ENCODE measurements around the gene TMTC3.

TMTC3 gene

DNA sequence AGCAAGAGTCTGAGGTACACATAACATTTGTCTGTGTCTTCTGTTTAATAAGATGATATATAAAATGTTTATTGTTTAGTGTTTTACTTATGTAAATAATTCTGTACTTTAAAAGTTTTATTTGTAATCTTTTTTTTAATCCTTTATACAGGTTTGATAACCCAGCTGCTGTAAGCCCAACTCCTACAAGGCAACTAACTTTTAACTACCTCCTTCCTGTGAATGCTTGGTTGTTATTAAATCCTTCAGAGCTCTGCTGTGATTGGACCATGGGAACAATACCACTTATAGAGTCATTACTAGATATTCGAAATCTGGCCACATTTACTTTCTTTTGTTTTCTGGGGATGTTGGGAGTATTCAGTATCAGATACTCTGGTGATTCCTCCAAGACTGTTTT, 24.1 kb downstream of the TMTC3 start:
- no CpG with 5 or more reads among the region's 1 CpG for WGBS, 2 experiments (ENCODE audit: insufficient coverage in 2 of 2)
- Histone ChIP-seq H3K4me1 (ENCODE audit: control insufficient read depth, insufficient read depth, low read length, poor library complexity, severe bottlenecking) (no peaks in the 10 kb centered on the region), H3K27ac (ENCODE audit: low read depth, low read length, severe bottlenecking) (no peak overlapping the region), H3K4me3 (ENCODE audit: extremely low read depth, insufficient read depth, low read length, poor library complexity, severe bottlenecking) (no peak overlapping the region), H3K9me3 (ENCODE audit: control insufficient read depth, low read length) (no peaks in the 10 kb centered on the region), H3K36me3 (ENCODE audit: control insufficient read depth, insufficient read depth, low read length) (peaks cover 16% of the 10 kb centered on the region)

DNA sequence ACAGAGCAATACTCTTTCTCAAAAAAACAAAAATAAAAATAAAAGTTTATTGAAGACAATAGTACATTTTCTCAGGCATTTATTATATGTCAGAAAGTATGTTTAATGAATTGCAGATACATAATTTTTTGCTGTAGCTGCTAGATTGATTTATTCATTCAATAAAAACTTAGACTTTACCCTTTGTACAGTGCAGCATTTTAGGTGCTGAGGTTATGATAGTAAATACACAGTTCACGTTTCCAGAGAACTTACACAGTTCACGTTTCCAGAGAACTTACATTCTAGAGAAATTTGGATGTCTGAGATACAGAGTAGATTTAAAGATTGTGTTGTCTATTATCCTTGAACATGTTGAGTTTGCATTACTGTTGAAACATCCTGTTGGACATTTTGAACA, 25.3 kb downstream of the TMTC3 start:
- Histone ChIP-seq H3K9me3 (ENCODE audit: control insufficient read depth, low read length) (no peaks in the 10 kb centered on the region), H3K36me3 (ENCODE audit: control insufficient read depth, insufficient read depth, low read length) (peaks cover 16% of the 10 kb centered on the region), H3K4me3 (ENCODE audit: extremely low read depth, insufficient read depth, low read length, poor library complexity, severe bottlenecking) (no peak overlapping the region), H3K27ac (ENCODE audit: low read depth, low read length, severe bottlenecking) (no peak overlapping the region), H3K4me1 (ENCODE audit: control insufficient read depth, insufficient read depth, low read length, poor library complexity, severe bottlenecking) (no peaks in the 10 kb centered on the region)
- WGBS, 2 experiments (ENCODE audit: insufficient coverage in 2 of 2): 93% methylated on average over 2 of the region's 2 CpGs; no CpG with 5 or more reads in 1 of the 2 experiments

DNA sequence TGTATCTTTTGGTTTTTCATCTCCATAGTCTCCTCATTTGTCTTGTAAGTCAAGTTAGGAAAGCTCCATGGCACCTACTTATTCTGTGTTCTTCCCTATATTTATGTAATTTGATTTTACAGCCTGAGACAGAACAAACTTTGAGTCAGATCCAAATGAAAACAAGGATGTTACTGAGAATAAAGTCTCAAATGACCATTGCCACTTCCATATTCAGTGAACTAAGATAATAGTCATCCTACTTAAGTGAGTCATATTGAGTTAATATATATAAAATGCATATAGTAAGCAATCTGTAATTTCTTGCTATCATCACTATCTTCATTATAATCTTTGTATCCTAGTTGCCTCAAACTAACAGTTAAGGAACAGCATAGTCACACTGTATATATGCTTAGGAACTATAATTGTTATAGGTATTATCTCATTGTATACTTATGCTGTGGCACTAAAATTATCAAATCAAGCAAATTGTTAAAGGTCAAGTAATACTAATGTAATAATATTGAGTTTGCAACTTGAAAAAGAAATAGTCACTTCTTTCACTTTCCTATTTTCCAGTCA, 30.8 kb downstream of the TMTC3 start:
- Histone ChIP-seq H3K9me3 (ENCODE audit: control insufficient read depth, low read length) (no peaks in the 10 kb centered on the region), H3K36me3 (ENCODE audit: control insufficient read depth, insufficient read depth, low read length) (peaks cover 20% of the 10 kb centered on the region), H3K4me1 (ENCODE audit: control insufficient read depth, insufficient read depth, low read length, poor library complexity, severe bottlenecking) (no peaks in the 10 kb centered on the region), H3K4me3 (ENCODE audit: extremely low read depth, insufficient read depth, low read length, poor library complexity, severe bottlenecking) (no peak overlapping the region), H3K27ac (ENCODE audit: low read depth, low read length, severe bottlenecking) (no peak overlapping the region)

DNA sequence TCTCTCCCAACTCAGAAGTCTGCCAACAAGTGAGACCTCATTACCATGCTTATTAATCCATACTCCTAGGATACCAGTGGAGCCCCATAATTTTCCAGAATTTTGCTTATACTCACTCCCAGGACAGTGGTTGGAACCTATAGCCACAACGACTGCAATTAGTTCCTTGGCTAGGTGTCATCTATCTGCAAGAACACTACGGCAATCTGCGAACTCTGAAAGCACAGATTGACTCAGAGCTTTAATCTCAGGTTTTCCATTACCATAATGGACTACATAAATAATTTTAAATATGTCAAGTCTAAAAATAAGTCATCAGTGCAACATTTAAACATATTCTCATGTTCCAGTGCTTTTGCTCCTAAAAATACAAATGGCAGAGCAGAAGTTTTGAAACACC, 33.4 kb downstream of the TMTC3 start:
- Histone ChIP-seq H3K27ac (ENCODE audit: low read depth, low read length, severe bottlenecking) (no peak overlapping the region), H3K4me3 (ENCODE audit: extremely low read depth, insufficient read depth, low read length, poor library complexity, severe bottlenecking) (no peak overlapping the region), H3K36me3 (ENCODE audit: control insufficient read depth, insufficient read depth, low read length) (peaks cover 32% of the 10 kb centered on the region), H3K9me3 (ENCODE audit: control insufficient read depth, low read length) (no peaks in the 10 kb centered on the region), H3K4me1 (ENCODE audit: control insufficient read depth, insufficient read depth, low read length, poor library complexity, severe bottlenecking) (no peaks in the 10 kb centered on the region)
- 100% methylated on average over 1 of the region's 3 CpGs for WGBS, 2 experiments (ENCODE audit: insufficient coverage in 2 of 2)

DNA sequence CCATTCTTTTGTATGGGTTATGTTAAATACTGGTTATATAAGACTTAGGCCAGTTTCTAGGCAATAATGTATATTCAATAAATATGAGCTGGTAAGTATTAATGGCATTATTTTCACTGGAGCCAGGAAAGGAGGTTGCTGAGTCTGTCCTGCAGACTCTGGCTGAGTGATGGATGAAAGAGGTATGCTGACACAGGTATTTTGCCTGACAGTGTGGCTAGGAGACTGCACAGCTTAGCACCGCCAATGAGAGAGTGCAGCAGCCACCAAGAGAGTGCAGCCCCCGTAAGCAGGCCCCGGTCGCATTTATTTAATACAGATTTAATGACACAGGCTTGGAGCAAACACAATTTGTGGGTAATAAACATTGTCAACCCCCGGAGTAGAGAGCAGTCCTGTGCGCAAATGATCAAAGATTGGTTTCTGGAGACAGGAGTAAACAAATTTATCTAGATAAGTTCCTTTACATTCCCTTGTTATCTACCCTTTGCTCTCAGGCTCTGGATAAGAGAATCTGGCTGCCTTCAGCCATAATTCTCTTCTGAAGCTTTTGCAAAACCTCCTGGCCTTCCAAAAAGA, 37.4 kb downstream of the TMTC3 start:
- peak overlapping the region; percentile 1 for H3K27ac ChIP-seq (ENCODE audit: low read depth, low read length, severe bottlenecking)
- H3K36me3 ChIP-seq (ENCODE audit: control insufficient read depth, insufficient read depth, low read length): peaks cover 43% of the 10 kb centered on the region
- WGBS, 2 experiments (ENCODE audit: insufficient coverage in 2 of 2): 83 to 93% methylated on average over 1 to 3 of the region's 6 CpGs

DNA sequence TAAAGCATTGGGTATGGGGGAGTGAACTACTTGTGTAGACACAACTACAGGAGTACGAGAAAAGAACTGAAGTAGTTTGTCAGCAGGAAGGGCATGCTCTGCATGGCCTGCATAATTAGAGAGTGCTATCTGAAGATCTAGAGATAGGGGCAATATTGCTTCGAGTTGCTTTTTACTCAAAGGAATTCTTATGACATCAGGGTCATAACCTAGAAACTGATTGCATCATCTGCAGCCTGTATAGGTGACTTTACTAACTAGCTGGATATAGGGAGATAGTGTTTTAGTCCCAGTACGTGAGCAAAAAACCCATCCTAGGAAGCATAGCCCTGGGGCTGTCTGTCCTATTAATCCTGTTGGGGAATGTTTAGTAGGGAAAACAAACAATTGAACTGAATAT, 39.8 kb downstream of the TMTC3 start:
- H3K4me1 ChIP-seq (ENCODE audit: control insufficient read depth, insufficient read depth, low read length, poor library complexity, severe bottlenecking): no peaks in the 10 kb centered on the region
- no peak overlapping the region for H3K27ac ChIP-seq (ENCODE audit: low read depth, low read length, severe bottlenecking)
- no peaks in the 10 kb centered on the region for H3K9me3 ChIP-seq (ENCODE audit: control insufficient read depth, low read length)
- H3K36me3 ChIP-seq (ENCODE audit: control insufficient read depth, insufficient read depth, low read length): peaks cover 31% of the 10 kb centered on the region
- WGBS, 2 experiments (ENCODE audit: insufficient coverage in 2 of 2): 78 to 86% methylated on average over 2 to 3 of the region's 3 CpGs
- no peak overlapping the region for H3K4me3 ChIP-seq (ENCODE audit: extremely low read depth, insufficient read depth, low read length, poor library complexity, severe bottlenecking)

More for the DNA sequence above, 37.4 kb downstream of the TMTC3 start:
- no peaks in the 10 kb centered on the region for H3K9me3 ChIP-seq (ENCODE audit: control insufficient read depth, low read length)
- H3K4me3 ChIP-seq (ENCODE audit: extremely low read depth, insufficient read depth, low read length, poor library complexity, severe bottlenecking): no peak overlapping the region
- H3K4me1 ChIP-seq (ENCODE audit: control insufficient read depth, insufficient read depth, low read length, poor library complexity, severe bottlenecking): no peaks in the 10 kb centered on the region

DNA sequence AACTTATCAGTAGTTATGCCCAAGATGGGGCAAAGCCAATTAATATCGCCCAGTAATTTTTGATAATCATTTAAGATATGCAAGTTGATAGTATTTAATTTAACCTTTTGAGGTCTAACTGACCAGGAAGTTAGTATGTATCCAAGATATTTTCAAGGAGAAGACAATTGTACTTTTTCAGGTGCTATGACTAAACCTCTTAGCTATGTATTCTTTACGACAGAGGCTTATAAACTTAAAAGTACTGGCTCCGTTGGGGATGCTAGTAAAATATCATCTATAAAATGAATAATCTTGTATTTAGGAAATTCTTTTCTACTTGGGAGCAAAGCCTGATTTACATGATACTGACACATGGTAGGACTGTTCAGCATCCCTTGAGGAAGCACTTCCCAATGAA, 40.3 kb downstream of the TMTC3 start:
- no peak overlapping the region for H3K4me3 ChIP-seq (ENCODE audit: extremely low read depth, insufficient read depth, low read length, poor library complexity, severe bottlenecking)
- H3K27ac ChIP-seq (ENCODE audit: low read depth, low read length, severe bottlenecking): no peak overlapping the region
- no peaks in the 10 kb centered on the region for H3K9me3 ChIP-seq (ENCODE audit: control insufficient read depth, low read length)
- WGBS, 2 experiments (ENCODE audit: insufficient coverage in 2 of 2): 100% methylated on average over 1 of the region's 3 CpGs; no CpG with 5 or more reads in 1 of the 2 experiments
- peaks cover 28% of the 10 kb centered on the region for H3K36me3 ChIP-seq (ENCODE audit: control insufficient read depth, insufficient read depth, low read length)
- H3K4me1 ChIP-seq (ENCODE audit: control insufficient read depth, insufficient read depth, low read length, poor library complexity, severe bottlenecking): no peaks in the 10 kb centered on the region

DNA sequence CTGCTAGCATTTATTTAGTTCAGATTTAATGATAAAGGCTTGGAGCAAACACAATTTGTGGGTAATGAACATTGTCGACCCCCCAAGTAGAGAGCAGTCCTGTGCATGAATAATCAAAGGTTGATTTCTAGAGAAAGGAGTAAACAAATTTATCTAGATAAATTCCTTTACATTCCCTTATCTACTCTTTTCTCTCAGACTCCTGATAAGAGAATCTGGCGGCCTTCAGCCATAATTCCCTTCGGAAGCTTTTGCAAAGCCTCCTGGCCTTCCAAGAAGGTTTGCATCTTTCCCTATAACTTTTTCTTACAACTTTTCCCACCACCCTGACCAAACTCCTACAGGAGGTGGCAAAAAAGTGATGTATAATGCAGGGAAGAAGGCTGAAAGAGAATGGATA, 42.1 kb downstream of the TMTC3 start:
- peaks cover 21% of the 10 kb centered on the region for H3K36me3 ChIP-seq (ENCODE audit: control insufficient read depth, insufficient read depth, low read length)
- 63 to 100% methylated on average over 1 to 2 of the region's 3 CpGs for WGBS, 2 experiments (ENCODE audit: insufficient coverage in 2 of 2)
- no peaks in the 10 kb centered on the region for H3K9me3 ChIP-seq (ENCODE audit: control insufficient read depth, low read length)
- no peak overlapping the region for H3K27ac ChIP-seq (ENCODE audit: low read depth, low read length, severe bottlenecking)
- H3K4me3 ChIP-seq (ENCODE audit: extremely low read depth, insufficient read depth, low read length, poor library complexity, severe bottlenecking): no peak overlapping the region
- no peaks in the 10 kb centered on the region for H3K4me1 ChIP-seq (ENCODE audit: control insufficient read depth, insufficient read depth, low read length, poor library complexity, severe bottlenecking)

DNA sequence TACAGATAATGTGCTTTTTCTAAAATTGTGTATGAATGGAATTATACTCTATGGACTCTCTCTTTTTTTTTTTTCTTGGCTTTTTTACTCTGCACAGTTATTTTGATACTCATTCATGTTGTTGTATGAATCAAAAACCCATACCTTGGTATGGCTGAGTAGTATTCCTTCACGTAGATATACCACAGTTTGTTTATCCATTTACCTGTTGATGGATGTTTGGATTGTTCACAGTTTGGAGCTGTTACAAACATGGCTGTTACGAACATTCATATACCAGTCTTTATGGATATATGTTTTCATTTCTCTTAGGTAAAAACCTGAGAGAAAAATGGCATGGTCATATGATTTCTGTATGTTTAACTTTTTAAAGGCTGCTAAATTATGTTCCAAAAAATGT, 43.2 kb downstream of the TMTC3 start:
- peaks cover 13% of the 10 kb centered on the region for H3K36me3 ChIP-seq (ENCODE audit: control insufficient read depth, insufficient read depth, low read length)
- no peak overlapping the region for H3K27ac ChIP-seq (ENCODE audit: low read depth, low read length, severe bottlenecking)
- no CpG with 5 or more reads among the region's 2 CpGs for WGBS, 2 experiments (ENCODE audit: insufficient coverage in 2 of 2)
- H3K4me1 ChIP-seq (ENCODE audit: control insufficient read depth, insufficient read depth, low read length, poor library complexity, severe bottlenecking): no peaks in the 10 kb centered on the region
- no peaks in the 10 kb centered on the region for H3K9me3 ChIP-seq (ENCODE audit: control insufficient read depth, low read length)
- H3K4me3 ChIP-seq (ENCODE audit: extremely low read depth, insufficient read depth, low read length, poor library complexity, severe bottlenecking): no peak overlapping the region

DNA sequence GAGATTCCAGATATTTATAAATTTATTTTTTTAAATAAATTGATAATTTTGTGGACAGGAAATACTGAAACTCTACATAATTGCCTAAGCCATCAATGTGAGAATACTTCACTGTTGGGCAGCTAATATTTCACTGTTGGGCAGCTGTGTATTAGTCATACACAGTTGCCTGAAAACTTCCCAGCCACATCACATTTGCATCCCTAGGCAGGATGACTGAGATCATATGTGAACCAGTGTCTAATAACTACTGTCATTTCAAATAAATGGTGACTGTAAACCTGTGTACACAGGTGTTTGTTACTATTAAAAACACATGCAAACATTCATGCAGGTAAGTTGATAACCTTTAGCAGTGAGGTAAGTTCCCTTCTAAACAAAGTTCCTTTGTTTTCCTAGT, 43.9 kb downstream of the TMTC3 start:
- Histone ChIP-seq H3K4me1 (ENCODE audit: control insufficient read depth, insufficient read depth, low read length, poor library complexity, severe bottlenecking) (no peaks in the 10 kb centered on the region), H3K27ac (ENCODE audit: low read depth, low read length, severe bottlenecking) (no peak overlapping the region), H3K9me3 (ENCODE audit: control insufficient read depth, low read length) (no peaks in the 10 kb centered on the region), H3K4me3 (ENCODE audit: extremely low read depth, insufficient read depth, low read length, poor library complexity, severe bottlenecking) (no peak overlapping the region), H3K36me3 (ENCODE audit: control insufficient read depth, insufficient read depth, low read length) (peaks cover 6% of the 10 kb centered on the region)

DNA sequence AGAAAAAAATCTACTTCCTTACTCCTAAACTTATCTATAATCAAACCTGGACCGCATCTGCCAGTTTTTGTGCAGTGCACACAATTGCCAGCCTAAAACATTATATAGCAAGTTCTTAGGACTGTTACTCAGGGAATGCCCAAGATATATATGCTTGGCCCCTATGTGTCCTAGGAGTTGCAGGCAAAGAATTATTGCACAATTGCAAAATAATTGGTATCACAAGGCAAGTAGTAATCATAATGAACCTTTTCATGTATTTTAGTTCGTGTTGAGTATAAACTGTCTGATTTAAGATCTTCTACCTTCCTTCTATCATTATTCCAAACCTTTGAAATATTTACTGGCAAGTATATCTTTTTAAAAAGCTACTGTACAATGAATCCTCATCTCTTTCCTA, 45.5 kb downstream of the TMTC3 start:
- Histone ChIP-seq H3K36me3 (ENCODE audit: control insufficient read depth, insufficient read depth, low read length) (no peaks in the 10 kb centered on the region), H3K4me1 (ENCODE audit: control insufficient read depth, insufficient read depth, low read length, poor library complexity, severe bottlenecking) (no peaks in the 10 kb centered on the region), H3K4me3 (ENCODE audit: extremely low read depth, insufficient read depth, low read length, poor library complexity, severe bottlenecking) (no peak overlapping the region), H3K9me3 (ENCODE audit: control insufficient read depth, low read length) (no peaks in the 10 kb centered on the region), H3K27ac (ENCODE audit: low read depth, low read length, severe bottlenecking) (no peak overlapping the region)
- WGBS, 2 experiments (ENCODE audit: insufficient coverage in 2 of 2): 100% methylated on average over 1 of the region's 2 CpGs; no CpG with 5 or more reads in 1 of the 2 experiments
